NCI-H2196 treated with DMSO at 0.1 percent for 48 hours (cell line): ENCODE results near the gene MACROD2.

ENCODE experiments used
- DNase-seq: peaks from one replicate; lab custom pipeline; 2025; ENCODE audit not compliant: unreplicated experiment; lab: John Stamatoyannopoulos, UW

MACROD2 gene

GRCh38 chr20:15288106-15288505 is 1292.8 kb downstream of the MACROD2 start:
- DNase-seq: no peak

GRCh38 chr20:15289337-15289736 is 1294.0 kb downstream of the MACROD2 start:
- DNase-seq: no peak

- no peak for DNase-seq
Observed at GRCh38 chr20:15292405-15292804, 1297.1 kb downstream of the MACROD2 start.

- DNase-seq: no peak
Observed at GRCh38 chr20:15296422-15296821, 1301.1 kb downstream of the MACROD2 start.

- no peak for DNase-seq
Observed at GRCh38 chr20:15297059-15297875, 1302.0 kb downstream of the MACROD2 start.

GRCh38 chr20:15302075-15302474 is 1306.8 kb downstream of the MACROD2 start:
- DNase-seq: no peak

GRCh38 chr20:15310361-15310760 is 1315.0 kb downstream of the MACROD2 start:
- DNase-seq: no peak

GRCh38 chr20:15316556-15316955 is 1321.2 kb downstream of the MACROD2 start:
- no peak for DNase-seq

- DNase-seq: no peak
Observed at GRCh38 chr20:15317546-15318232, 1322.4 kb downstream of the MACROD2 start.

- DNase-seq: no peak
Observed at GRCh38 chr20:15318682-15319081, 1323.4 kb downstream of the MACROD2 start.

GRCh38 chr20:15319439-15319838 is 1324.1 kb downstream of the MACROD2 start:
- DNase-seq: no peak

- DNase-seq: no peak
Observed at GRCh38 chr20:15320941-15321340, 1325.6 kb downstream of the MACROD2 start.

- DNase-seq: no peak
Observed at GRCh38 chr20:15327123-15327522, 1331.8 kb downstream of the MACROD2 start.

GRCh38 chr20:15328084-15328483 is 1332.8 kb downstream of the MACROD2 start:
- DNase-seq: no peak

GRCh38 chr20:15332711-15333160 is 1337.4 kb downstream of the MACROD2 start:
- DNase-seq: no peak

- no peak for DNase-seq
Observed at GRCh38 chr20:15333170-15333569, 1337.9 kb downstream of the MACROD2 start.

- no peak for DNase-seq
Observed at GRCh38 chr20:15336011-15336410, 1340.7 kb downstream of the MACROD2 start.

GRCh38 chr20:15336536-15336935 is 1341.2 kb downstream of the MACROD2 start:
- DNase-seq: no peak

- DNase-seq: no peak
Observed at GRCh38 chr20:15339264-15339663, 1343.9 kb downstream of the MACROD2 start.

GRCh38 chr20:15342991-15343523 is 1347.7 kb downstream of the MACROD2 start:
- DNase-seq: no peak

- no peak for DNase-seq
Observed at GRCh38 chr20:15345287-15345686, 1350.0 kb downstream of the MACROD2 start.

GRCh38 chr20:15346657-15347280 is 1351.5 kb downstream of the MACROD2 start:
- DNase-seq: no peak
